Testis (tissue), 2 donors: ENCODE measurements around the gene IDH3B.

Source experiments
- CTCF ChIP-seq, 3 experiments: fragments of 450-650 bp in 2 of 3; fragments of 200-600 bp in 1 of 3; sonication (generic) in 1 of 3; IDR thresholded peaks; one replicate each; pipeline ENCODE4 v1.5.1; 2016 to 2019; ENCODE audit warnings: antibody characterized with exemption in 3 of 3, mild to moderate bottlenecking in 2 of 3, moderate library complexity in 1 of 3
- POLR2A ChIP-seq: fragments of 450-650 bp; IDR thresholded peaks from one replicate; pipeline ENCODE4 v1.6.1; 2017; ENCODE audit warnings: antibody characterized with exemption, mild to moderate bottlenecking, moderate library complexity

- no peak for TF ChIP-seq CTCF (IDR thresholded peaks at IDR 0.05)
- TF ChIP-seq POLR2A: no peak
These were observed 27.6 kb upstream of the IDH3B start for GRCh38 chr20:2691663-2692035.
